K562 (cell line): ENCODE data around the gene C20orf173. TPM values are rescaled to one million over a fixed set of nuclear protein-coding genes. Genes with fewer than 3 reads are reported as not detected.

Experiments
- ATAC-seq: fragments of 200-7000 bp; cut with Tn5 transposase; 3 replicates; pipeline ENCODE4 v1.9.1; 2020; ENCODE audit warnings: moderate library complexity
- BruUV-seq: library from RNA; stranded (reverse); fragments of 400-500 nt; replicated peaks from 2 replicates; lab custom pipeline; 2021; lab: Mats Ljungman, UMichigan
- CTCF ChIA-PET: fragments of 300-600 bp; formaldehyde crosslinking; extraction: SDS; loops from one replicate; lab custom pipeline; 2021; ENCODE audit warnings: low intra/inter-chr PET ratio; lab: Yijun Ruan, JAX
- POLR2A ChIA-PET: fragments of 300-600, 350-650 bp; sonication (Branson Sonifier 250); formaldehyde crosslinking; extraction: SDS; loops from one replicate; lab custom pipeline; 2021; ENCODE audit warnings: antibody characterized with exemption, inconsistent platforms; lab: Yijun Ruan, JAX
- DNase-seq, 4 experiments: peaks; one replicate each; pipeline versions ENCODE4 v3.0.0 to v3.0.0-alpha.2; 2011 to 2018; ENCODE audit warnings: low spot score in 3 of 4, mixed read lengths in 3 of 4; ENCODE audit errors: extremely low read depth in 1 of 4
- FAIRE-seq: peaks from 2 replicates; lab custom pipeline; 2011; peaks lifted over from hg19 to GRCh38; lab: Jason Lieb, UNC
- H2AFZ ChIP-seq: 2 replicates; pipeline ENCODE4 v1.6.0; 2011; ENCODE audit warnings: low read depth, low read length, control low read depth, inconsistent platforms
- H3K27ac ChIP-seq: fragments of 200-600 bp; 3 replicates; pipeline ENCODE4 v1.8.0; 2011; ENCODE audit warnings: low read depth, mild to moderate bottlenecking, control low read depth, inconsistent platforms, low read length, moderate library complexity, mixed read lengths; ENCODE audit errors: extremely low read depth
- H3K27me3 ChIP-seq, 2 experiments: fragments of 300-600 bp in 1 of 2; 2 replicates in 1 of 2; 3 replicates in 1 of 2; pipeline versions ENCODE4 v1.6.0 to v1.8.0; 2011; ENCODE audit warnings: inconsistent platforms in 2 of 2, low read length in 2 of 2, mild to moderate bottlenecking in 1 of 2, mixed read lengths in 1 of 2, moderate library complexity in 1 of 2; ENCODE audit not compliant: control insufficient read depth in 2 of 2, insufficient read depth in 2 of 2
- H3K36me3 ChIP-seq: fragments of 300-600 bp; 3 replicates; pipeline ENCODE4 v1.8.0; 2011; ENCODE audit warnings: mild to moderate bottlenecking, low read length, inconsistent platforms; ENCODE audit not compliant: control insufficient read depth, insufficient read depth
- H3K4me1 ChIP-seq, 2 experiments: fragments of 200-600 bp in 1 of 2; replicated peaks in 1 of 2; 2 replicates in 1 of 2; 3 replicates in 1 of 2; pipeline versions ENCODE4 v1.5.1 to v1.8.0; 2011; ENCODE audit warnings: inconsistent platforms in 2 of 2, low read length in 2 of 2, mild to moderate bottlenecking in 1 of 2, mixed read lengths in 1 of 2, moderate library complexity in 1 of 2; ENCODE audit not compliant: control insufficient read depth in 2 of 2, insufficient read depth in 2 of 2
- H3K4me2 ChIP-seq: 2 replicates; pipeline ENCODE4 v1.6.1; 2011; ENCODE audit warnings: low read length, control low read depth, inconsistent platforms, mixed read lengths; ENCODE audit not compliant: insufficient read depth
- H3K4me3 ChIP-seq: fragments of 200-600 bp; sonication (generic), shearing (Covaris generic); 2 replicates; pipeline ENCODE4 v1.5.1; 2016; ENCODE audit warnings: control low read depth, inconsistent platforms
- H3K79me2 ChIP-seq: fragments of 200-600 bp; 3 replicates; pipeline ENCODE4 v1.8.0; 2011; ENCODE audit warnings: low read length, inconsistent platforms; ENCODE audit not compliant: control insufficient read depth, insufficient read depth
- H3K9ac ChIP-seq, 2 experiments: 2 replicates each; pipeline versions ENCODE4 v1.6.0 to v1.6.1; 2011; ENCODE audit warnings: low read depth in 2 of 2, low read length in 2 of 2, control low read depth in 1 of 2, inconsistent platforms in 1 of 2, mild to moderate bottlenecking in 1 of 2, mixed read lengths in 1 of 2; ENCODE audit not compliant: insufficient read depth in 1 of 2
- H3K9me1 ChIP-seq: one replicate; pipeline ENCODE4 v1.6.0; 2011; ENCODE audit warnings: inconsistent platforms, mild to moderate bottlenecking, low read length, moderate library complexity; ENCODE audit not compliant: control insufficient read depth, insufficient read depth
- H3K9me3 ChIP-seq: replicated peaks from 2 replicates; pipeline ENCODE4 v1.5.1; 2011; ENCODE audit warnings: low read depth, low read length, inconsistent platforms; ENCODE audit not compliant: control insufficient read depth, insufficient read depth
- H4K20me1 ChIP-seq: replicated peaks from 2 replicates; pipeline ENCODE4 v1.6.1; 2011; ENCODE audit warnings: low read length, inconsistent platforms, mixed read lengths; ENCODE audit not compliant: control insufficient read depth, insufficient read depth
- ASH1L ChIP-seq: fragments of 450-650 bp; IDR thresholded peaks from 2 replicates; pipeline ENCODE4 v1.6.1; 2018; ENCODE audit warnings: borderline replicate concordance, mild to moderate bottlenecking, low read depth; ENCODE audit not compliant: partially characterized antibody
- CSDE1 ChIP-seq, 2 experiments: fragments of 450-650 bp; IDR thresholded peaks; 2 replicates each; pipeline ENCODE4 v1.6.1; 2016; ENCODE audit warnings: mild to moderate bottlenecking in 1 of 2
- HSF4 ChIP-seq: fragments of 250-450 bp; sonication (Bioruptor Pico); IDR thresholded peaks from 2 replicates; pipeline ENCODE4 v2.1.2; 2022; ENCODE audit warnings: mild to moderate bottlenecking, moderate library complexity, borderline replicate concordance
- NCOA6 ChIP-seq: fragments of 450-650 bp; IDR thresholded peaks from 2 replicates; pipeline ENCODE4 v1.6.1; 2017; ENCODE audit warnings: mild to moderate bottlenecking
- NR3C1 ChIP-seq: sonication (generic); formaldehyde crosslinking; IDR thresholded peaks from 2 replicates; pipeline ENCODE4 v1.8.1; 2022; ENCODE audit warnings: missing genetic modification reagents
- POLR2G ChIP-seq: fragments of 200-400 bp; formaldehyde crosslinking; IDR thresholded peaks from 2 replicates; pipeline ENCODE4 v1.6.1; 2017; ENCODE audit warnings: low read depth, mild to moderate bottlenecking, antibody characterized with exemption, low read length, moderate library complexity
- RBFOX2 ChIP-seq: fragments of 200-400 bp; formaldehyde crosslinking; IDR thresholded peaks from 2 replicates; pipeline ENCODE4 v1.6.1; 2017; ENCODE audit warnings: low read depth, mild to moderate bottlenecking, low read length, moderate library complexity
- TFAP4 ChIP-seq: sonication (generic); formaldehyde crosslinking; IDR thresholded peaks from 2 replicates; pipeline ENCODE4 v1.8.0; 2022; ENCODE audit warnings: missing genetic modification reagents, mild to moderate bottlenecking, moderate library complexity, borderline replicate concordance
- UBTF ChIP-seq, 2 experiments: IDR thresholded peaks; 2 replicates each; pipeline ENCODE4 v1.6.1; 2012; ENCODE audit warnings: improper control_type of control experiment in 2 of 2, low read depth in 2 of 2, low read length in 2 of 2, borderline replicate concordance in 1 of 2
- WGBS: fragments of 100-300 bp; shearing (Covaris generic); methylation state at CpG from one replicate; pipeline ENCODE4 v1.1.6; 2016; ENCODE audit warnings: low coverage, mixed read lengths; ENCODE audit not compliant: insufficient coverage; ENCODE audit errors: missing lambda C conversion rate; 5-methylcytosine and 5-hydroxymethylcytosine counted together
- in situ Hi-C: fragments of 300-500 bp; cut with MboI; formaldehyde crosslinking; loops from 4 replicates; pipeline ENCODE4 v1.15.0; 2018; ENCODE audit warnings: inconsistent platforms, mixed read lengths
- intact Hi-C: fragments of 100-400 bp; cut with micrococcal nuclease; formaldehyde crosslinking; loops from 2 replicates; pipeline ENCODE4 v1.14.2; 2022
- polyA plus RNA-seq, 8 experiments: library from polyadenylated mRNA; depleted of rRNA in 4 of 8; stranded (reverse) in 5 of 8; unstranded in 3 of 8; fragments of >200 nt; fragmentation: Nextera tagmentation in 2 of 8; fragmentation: Illumina TruSeq in 1 of 8; extraction: Ambion mirVana in 2 of 8; extraction: Trizol in 1 of 8; gene quantifications; 2 replicates each; pipeline versions ENCODE4 v1.2.1 to v1.2.3, GENCODE V29; 2011 to 2014; ENCODE audit warnings: inconsistent platforms in 1 of 8, missing spikeins in 1 of 8
- total RNA-seq, 7 experiments: library from RNA; depleted of rRNA in 6 of 7; stranded (reverse); fragments of >200 nt in 6 of 7; fragmentation: Illumina TruSeq in 2 of 7; extraction: Trizol in 2 of 7; gene quantifications; 2 replicates each; pipeline versions ENCODE4 v1.2.1 to v1.2.3, GENCODE V29; 2011 to 2021; ENCODE audit warnings: low replicate concordance in 1 of 7

Gene C20orf173
- total and polyA plus RNA-seq, 9 of the 15 experiments (the other 6 are each of a cell fraction or from before 2014, with no cell fraction given): not detected

- Histone ChIP-seq H3K9me1 (no peaks in the 10 kb centered on the region), H3K36me3 (peaks cover 26% of the 10 kb centered on the region; the same call in 1 of the 3 replicates), H3K27me3 (peaks cover 2 to 13% of the 10 kb centered on the region in 2 experiments; a peak in 4 of 5 replicates), H3K4me3 (no peak overlapping the region), H2AFZ (no peak overlapping the region), H3K4me1 (peaks cover 0 to 14% of the 10 kb centered on the region in 2 experiments; a peak in 2 of 5 replicates), H3K4me2 (no peak overlapping the region)
- POLR2A ChIA-PET: interaction anchor here (1.0 kb wide), 2 partner anchors 56 to 735 kb away, joined by 3 read pairs; partner anchors contain the start of gene NCOA6
- 46% methylated on average over 17 of the region's 18 CpGs for WGBS
- no peak for FAIRE-seq
- intact Hi-C loops: no loop called here
- TF ChIP-seq ASH1L (no peak), POLR2G (peak; percentile 14; the same call in 1 of the 2 replicates)
- TF ChIP-seq, all 486 proteins: peak for 1
- H3K79me2 ChIP-seq: no peaks in the 10 kb centered on the region
- CTCF ChIA-PET: no interaction called here
- peak in 2 of 4 experiments; percentile 6 to 10 for DNase-seq
- H3K9me3 ChIP-seq: no peaks in the 10 kb centered on the region
- BruUV-seq: no TSS peak
- no peak overlapping the region for H3K27ac ChIP-seq
- no peak for ATAC-seq
- H4K20me1 ChIP-seq: peaks cover 3% of the 10 kb centered on the region
- in situ Hi-C loops: no loop called here
- no peak overlapping the region for H3K9ac ChIP-seq
Measured at GRCh38 chr20:35560105-35560511, 30.7 kb upstream of the C20orf173 start.

GRCh38 chr20:35559042-35559693 is 29.7 kb upstream of the C20orf173 start:
- in situ Hi-C loops (no loop called here), intact Hi-C loops (no loop called here)
- no peak for FAIRE-seq
- ATAC-seq: no peak
- Histone ChIP-seq H3K4me3 (no peak overlapping the region), H3K9me3 (no peaks in the 10 kb centered on the region), H3K4me1 (peaks cover 0 to 12% of the 10 kb centered on the region in 2 experiments; a peak in 1 of 5 replicates), H3K27ac (no peak overlapping the region), H2AFZ (no peak overlapping the region), H3K36me3 (peaks cover 35% of the 10 kb centered on the region; the same call in 1 of the 3 replicates), H3K9ac (no peak overlapping the region), H3K4me2 (no peak overlapping the region), H4K20me1 (peaks cover 3% of the 10 kb centered on the region), H3K27me3 (peaks cover 2 to 5% of the 10 kb centered on the region in 2 experiments; a peak in 2 of 5 replicates), H3K9me1 (no peaks in the 10 kb centered on the region), H3K79me2 (no peaks in the 10 kb centered on the region)
- BruUV-seq: no TSS peak
- peak in 1 of 4 experiments; percentile 8 for DNase-seq
- POLR2A ChIA-PET: interaction anchor here (0.7 to 0.9 kb wide), 3 partner anchors 9 to 26 kb away, joined by 3 to 5 read pairs (median 3); no protein-coding TSS in a partner anchor
- CTCF ChIA-PET: no interaction called here
- WGBS: 79% methylated on average over 9 of the region's 24 CpGs
- TF ChIP-seq TFAP4 (CRISPR knock-in tag) (no peak), CSDE1 (IDR thresholded peaks at IDR 0.05) (no peak), HSF4 (CRISPR knock-in tag) (no peak), NCOA6 (no peak), ASH1L (no peak), NR3C1 (CRISPR knock-in tag) (no peak), RBFOX2 (0 out of 2 replicates have a peak, but pooled peaks have one; percentile 14), UBTF (IDR thresholded peaks at IDR 0.05; ENCODE audit: borderline replicate concordance in 1 of 2, low read depth in 2 of 2, low read length in 2 of 2) (no peak)
